GM18867 (cell line): ENCODE results near the gene RALGDS.

Experiments
- ATAC-seq: cut with Tn5 transposase; IDR thresholded peaks from one replicate; pipeline ENCODE4 v1.9.1; 2021; ENCODE audit warnings: mild to moderate bottlenecking, moderate library complexity; ENCODE audit not compliant: unreplicated experiment

RALGDS gene

GRCh38 chr9:133151601-133152525 lies 30.8 kb upstream of the RALGDS start:
- ATAC-seq, result no peak

GRCh38 chr9:133151041-133151440 lies 30.0 kb upstream of the RALGDS start:
- no peak for ATAC-seq

GRCh38 chr9:133149130-133150015 lies 28.3 kb upstream of the RALGDS start:
- peak; percentile 70 for ATAC-seq

- ATAC-seq, result peak; percentile 21
These were observed 27.4 kb upstream of the RALGDS start for GRCh38 chr9:133148199-133149129.

GRCh38 chr9:133147412-133148198 lies 26.6 kb upstream of the RALGDS start:
- peak; percentile 25 for ATAC-seq

- ATAC-seq, result no peak
These were observed 25.8 kb upstream of the RALGDS start for GRCh38 chr9:133146746-133147411.

- no peak for ATAC-seq
These were observed 24.1 kb upstream of the RALGDS start for GRCh38 chr9:133144904-133145851.

- ATAC-seq, result peak; percentile 30
These were observed 23.3 kb upstream of the RALGDS start for GRCh38 chr9:133144142-133144903.

- no peak for ATAC-seq
These were observed 22.6 kb upstream of the RALGDS start for GRCh38 chr9:133143639-133144141.

GRCh38 chr9:133142684-133143622 lies 21.9 kb upstream of the RALGDS start:
- ATAC-seq, result no peak

GRCh38 chr9:133141833-133142595 lies 21.0 kb upstream of the RALGDS start:
- ATAC-seq, result no peak

- no peak for ATAC-seq
These were observed 19.6 kb upstream of the RALGDS start for GRCh38 chr9:133140606-133141005.

GRCh38 chr9:133140174-133140505 lies 19.1 kb upstream of the RALGDS start:
- no peak for ATAC-seq

- no peak for ATAC-seq
These were observed 18.5 kb upstream of the RALGDS start for GRCh38 chr9:133139246-133140173.
